ENCODE measurements around the gene LRATD1.
"Not testable (repeated sequence)": the region's sequence is repeated elsewhere in the genome, so short reads cannot be mapped to it uniquely, and the experiment has no call there.

DNA sequence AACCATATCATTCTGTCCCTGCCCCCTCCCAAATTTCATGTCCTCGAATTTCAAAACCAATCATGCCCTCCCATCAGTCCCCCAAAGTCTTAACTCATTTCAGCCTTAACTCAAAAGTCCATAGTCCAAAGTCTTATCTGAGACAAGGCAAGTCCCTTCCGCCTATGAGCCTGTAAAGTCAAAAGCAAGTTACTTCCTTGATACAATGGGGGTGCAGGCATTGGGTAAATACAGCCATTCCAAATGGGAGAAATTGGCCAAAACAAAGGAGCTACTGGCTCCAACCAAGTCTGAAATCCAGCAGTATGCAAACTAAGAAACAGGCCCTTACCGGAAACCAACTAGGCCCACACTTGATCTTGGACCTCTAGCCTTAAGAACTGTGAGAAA, 10.0 kb upstream of the LRATD1 start:
- not testable (repeated sequence) for TF ChIP-seq CTCF, POLR2A, EP300 (IDR thresholded peaks at IDR 0.05)
